Loucy (cell line): ENCODE results near the gene UBR4.

Experiments
- H2AFZ ChIP-seq: fragments of 200-600 bp; sonication (generic); 2 replicates; pipeline ENCODE4 v1.6.0; 2016; ENCODE audit warnings: antibody characterized with exemption, mild to moderate bottlenecking, low read length, moderate library complexity
- H3F3A ChIP-seq: fragments of 200-600 bp; 2 replicates; pipeline ENCODE4 v1.6.0; 2016; ENCODE audit warnings: antibody characterized with exemption, low read depth, mild to moderate bottlenecking
- H3K27me3 ChIP-seq: fragments of 200-600 bp; sonication (generic); 2 replicates; pipeline ENCODE4 v1.6.1; 2014; ENCODE audit warnings: low read length, mild to moderate bottlenecking; ENCODE audit not compliant: insufficient read depth, poor library complexity, severe bottlenecking
- H3K36me3 ChIP-seq: fragments of 200-600 bp; sonication (generic); 2 replicates; pipeline ENCODE4 v1.6.1; 2016; ENCODE audit warnings: low read length; ENCODE audit not compliant: insufficient read depth
- H3K4me1 ChIP-seq: fragments of 200-600 bp; sonication (generic); 2 replicates; pipeline ENCODE4 v1.5.1; 2014; ENCODE audit warnings: low read length, mild to moderate bottlenecking; ENCODE audit not compliant: insufficient read depth, poor library complexity, severe bottlenecking
- H3K4me2 ChIP-seq: fragments of 200-600 bp; sonication (generic); 2 replicates; pipeline ENCODE4 v1.6.0; 2014; ENCODE audit warnings: antibody characterized with exemption, low read length, low read depth, mild to moderate bottlenecking; ENCODE audit not compliant: poor library complexity, severe bottlenecking
- H3K4me3 ChIP-seq: fragments of 200-600 bp; sonication (generic); 2 replicates; pipeline ENCODE4 v1.5.1; 2014; ENCODE audit warnings: low read length, mild to moderate bottlenecking, mixed read lengths; ENCODE audit not compliant: poor library complexity, severe bottlenecking
- H3K79me2 ChIP-seq: fragments of 200-600 bp; sonication (generic); 2 replicates; pipeline ENCODE4 v1.6.1; 2014; ENCODE audit warnings: low read length; ENCODE audit not compliant: insufficient read depth
- H3K9ac ChIP-seq: fragments of 200-600 bp; sonication (generic); 2 replicates; pipeline ENCODE4 v1.6.0; 2014; ENCODE audit warnings: mild to moderate bottlenecking, low read depth, low read length, moderate library complexity; ENCODE audit not compliant: poor library complexity, severe bottlenecking
- H3K9me2 ChIP-seq: fragments of 200-600 bp; sonication (generic); replicated peaks from 2 replicates; pipeline ENCODE4 v1.6.1; 2016; ENCODE audit warnings: low read depth, low read length, mixed read lengths
- H3K9me3 ChIP-seq: fragments of 200-600 bp; sonication (generic); 2 replicates; pipeline ENCODE4 v1.6.1; 2014; ENCODE audit warnings: mild to moderate bottlenecking, antibody characterized with exemption, low read length, low read depth; ENCODE audit not compliant: insufficient read depth
- H4K20me1 ChIP-seq: fragments of 200-600 bp; sonication (generic); 2 replicates; pipeline ENCODE4 v1.6.0; 2014; ENCODE audit warnings: antibody characterized with exemption, low read length, mild to moderate bottlenecking; ENCODE audit not compliant: insufficient read depth, poor library complexity, severe bottlenecking
- EZH2phosphoT487 ChIP-seq: fragments of 200-600 bp; IDR thresholded peaks from 2 replicates; pipeline ENCODE4 v1.6.1; 2018; ENCODE audit warnings: antibody characterized with exemption, mild to moderate bottlenecking, moderate library complexity, borderline replicate concordance
- TF ChIP-seq, protein P1 (sequence below): fragments of 200-600 bp; sonication (generic); conservative IDR thresholded peaks from 2 replicates; pipeline ENCODE4 v1.5.1; 2014; ENCODE audit warnings: mild to moderate bottlenecking, antibody characterized with exemption, low read length

UBR4 gene

DNA sequence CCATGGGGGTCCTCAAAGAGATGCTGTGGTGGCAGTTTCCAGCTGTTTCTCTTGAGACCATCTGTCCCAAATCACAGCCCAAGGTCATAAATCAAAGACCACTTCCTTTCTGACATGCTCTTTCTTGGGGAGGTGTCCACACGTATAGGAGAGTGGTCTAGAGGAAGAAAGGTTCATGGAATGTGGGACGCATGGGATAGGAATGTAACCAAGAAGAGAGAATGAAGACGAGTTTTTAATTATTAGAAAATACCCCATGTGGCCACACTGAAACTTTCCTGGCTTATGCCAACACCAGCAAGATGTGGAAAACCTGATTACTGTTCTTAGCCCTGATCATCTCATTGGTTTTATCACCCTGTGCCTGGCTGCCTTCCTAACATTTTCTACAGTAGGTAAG lies 129.3 kb downstream of the UBR4 start:
- Histone ChIP-seq H3K4me2 (no peak overlapping the region), H3K4me3 (no peak overlapping the region), H3K36me3 (peaks cover 97% of the 10 kb centered on the region; the same call in 1 of the 2 replicates), H3K79me2 (no peaks in the 10 kb centered on the region), H4K20me1 (no peaks in the 10 kb centered on the region), H3K4me1 (no peaks in the 10 kb centered on the region), H3K9ac (no peak overlapping the region), H3K27me3 (no peaks in the 10 kb centered on the region), H2AFZ (no peak overlapping the region), H3F3A (no peaks in the 10 kb centered on the region), H3K9me2 (no peaks in the 10 kb centered on the region), H3K9me3 (no peaks in the 10 kb centered on the region)
- no peak for TF ChIP-seq EZH2phosphoT487
- TF ChIP-seq, protein P1, sequence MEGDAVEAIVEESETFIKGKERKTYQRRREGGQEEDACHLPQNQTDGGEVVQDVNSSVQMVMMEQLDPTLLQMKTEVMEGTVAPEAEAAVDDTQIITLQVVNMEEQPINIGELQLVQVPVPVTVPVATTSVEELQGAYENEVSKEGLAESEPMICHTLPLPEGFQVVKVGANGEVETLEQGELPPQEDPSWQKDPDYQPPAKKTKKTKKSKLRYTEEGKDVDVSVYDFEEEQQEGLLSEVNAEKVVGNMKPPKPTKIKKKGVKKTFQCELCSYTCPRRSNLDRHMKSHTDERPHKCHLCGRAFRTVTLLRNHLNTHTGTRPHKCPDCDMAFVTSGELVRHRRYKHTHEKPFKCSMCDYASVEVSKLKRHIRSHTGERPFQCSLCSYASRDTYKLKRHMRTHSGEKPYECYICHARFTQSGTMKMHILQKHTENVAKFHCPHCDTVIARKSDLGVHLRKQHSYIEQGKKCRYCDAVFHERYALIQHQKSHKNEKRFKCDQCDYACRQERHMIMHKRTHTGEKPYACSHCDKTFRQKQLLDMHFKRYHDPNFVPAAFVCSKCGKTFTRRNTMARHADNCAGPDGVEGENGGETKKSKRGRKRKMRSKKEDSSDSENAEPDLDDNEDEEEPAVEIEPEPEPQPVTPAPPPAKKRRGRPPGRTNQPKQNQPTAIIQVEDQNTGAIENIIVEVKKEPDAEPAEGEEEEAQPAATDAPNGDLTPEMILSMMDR: no peak

DNA sequence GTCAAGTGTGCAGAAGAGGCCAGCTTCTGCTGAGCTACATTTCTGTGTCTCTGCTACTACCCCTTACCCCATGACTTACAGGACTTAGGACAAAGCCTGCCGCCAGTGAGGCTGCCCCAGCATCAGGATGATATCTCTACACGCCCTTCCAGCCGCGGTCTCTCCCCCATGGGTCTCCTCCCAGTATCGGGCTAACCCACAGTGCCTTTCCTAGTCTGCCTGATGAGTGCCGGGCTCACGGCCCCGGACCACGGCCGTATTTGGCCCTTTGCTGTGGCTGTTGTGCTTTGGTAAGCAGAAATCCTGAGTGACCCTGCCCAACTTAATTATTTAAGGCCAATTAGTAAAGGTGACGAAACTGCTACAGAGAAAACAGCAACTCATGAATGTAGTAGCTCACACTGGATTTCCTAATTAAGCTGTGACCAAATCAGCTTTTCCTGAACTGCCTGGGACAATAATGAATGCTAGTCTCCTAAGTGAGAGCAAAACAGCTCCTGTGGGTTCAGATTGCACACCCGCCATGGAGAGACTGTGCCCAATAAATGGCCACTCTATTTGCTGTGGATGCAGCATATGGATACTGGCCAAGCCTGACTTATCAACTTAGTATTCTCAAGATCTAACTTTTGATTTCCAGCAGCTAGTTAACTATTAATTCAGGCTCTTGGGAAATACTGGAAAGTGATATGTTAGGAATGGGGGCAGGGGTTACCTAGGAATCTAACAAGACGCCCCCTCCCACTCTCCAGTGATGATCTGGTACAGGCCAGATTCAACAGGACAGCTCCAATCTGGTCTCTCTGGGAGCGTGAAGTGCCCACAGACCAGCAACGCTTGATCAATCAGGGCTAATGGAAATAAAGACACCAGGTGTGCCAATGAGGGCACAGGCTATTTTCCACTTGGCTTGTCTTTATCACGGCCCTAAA lies 130.3 kb downstream of the UBR4 start:
- Histone ChIP-seq H3K36me3 (peaks cover 98% of the 10 kb centered on the region; the same call in 1 of the 2 replicates), H2AFZ (no peak overlapping the region), H3K4me3 (no peak overlapping the region), H3K9ac (no peak overlapping the region), H3F3A (no peaks in the 10 kb centered on the region), H3K4me2 (no peak overlapping the region), H3K4me1 (peaks cover 6% of the 10 kb centered on the region), H3K79me2 (no peaks in the 10 kb centered on the region), H4K20me1 (no peaks in the 10 kb centered on the region), H3K27me3 (no peaks in the 10 kb centered on the region), H3K9me3 (no peaks in the 10 kb centered on the region), H3K9me2 (no peaks in the 10 kb centered on the region)
- TF ChIP-seq EZH2phosphoT487: no peak
- TF ChIP-seq, protein P1: no peak

DNA sequence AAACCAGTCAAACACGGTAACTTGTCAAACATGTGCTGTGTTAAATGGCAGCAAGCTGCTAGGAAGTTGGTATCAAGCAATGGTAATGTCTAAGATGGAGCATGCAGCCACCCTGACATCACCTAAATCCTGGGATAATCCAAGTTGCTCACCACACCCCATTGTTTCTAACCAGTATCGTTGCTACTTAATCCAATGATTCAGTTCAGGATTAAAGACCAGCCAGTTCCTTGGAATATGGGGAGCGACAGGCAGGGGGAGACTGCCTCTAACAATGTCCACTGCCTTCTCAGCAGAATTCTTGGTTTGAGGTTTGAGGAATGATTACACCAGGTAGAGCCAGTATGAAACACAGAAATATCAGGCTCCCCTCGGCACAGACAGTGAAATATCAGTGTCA lies 131.5 kb downstream of the UBR4 start:
- Histone ChIP-seq H3K4me1 (peaks cover 17% of the 10 kb centered on the region), H2AFZ (no peak overlapping the region), H3K4me3 (no peak overlapping the region), H3K36me3 (peaks cover 94% of the 10 kb centered on the region; the same call in 1 of the 2 replicates), H3K4me2 (no peak overlapping the region), H3K9me3 (no peaks in the 10 kb centered on the region), H3F3A (no peaks in the 10 kb centered on the region), H3K9ac (no peak overlapping the region), H3K27me3 (no peaks in the 10 kb centered on the region), H3K9me2 (no peaks in the 10 kb centered on the region), H3K79me2 (no peaks in the 10 kb centered on the region), H4K20me1 (no peaks in the 10 kb centered on the region)
- TF ChIP-seq, protein P1: no peak
- TF ChIP-seq EZH2phosphoT487: no peak
